DOHH2 (cell line): ENCODE data around the gene RFC3.

Source experiments
- EZH2phosphoT487 ChIP-seq: fragments of 200-600 bp; sonication (generic); IDR thresholded peaks from 2 replicates; pipeline ENCODE4 v1.6.1; 2017; ENCODE audit warnings: borderline replicate concordance, mild to moderate bottlenecking, antibody characterized with exemption, low read length, moderate library complexity, mixed read lengths
- TF ChIP-seq, protein P1 (sequence below): fragments of 200-600 bp; sonication (generic); IDR thresholded peaks from one replicate; pipeline ENCODE4 v1.5.1; 2014; ENCODE audit warnings: antibody characterized with exemption, mild to moderate bottlenecking, low read depth, low read length; ENCODE audit not compliant: poor library complexity, severe bottlenecking

- TF ChIP-seq, protein P1, sequence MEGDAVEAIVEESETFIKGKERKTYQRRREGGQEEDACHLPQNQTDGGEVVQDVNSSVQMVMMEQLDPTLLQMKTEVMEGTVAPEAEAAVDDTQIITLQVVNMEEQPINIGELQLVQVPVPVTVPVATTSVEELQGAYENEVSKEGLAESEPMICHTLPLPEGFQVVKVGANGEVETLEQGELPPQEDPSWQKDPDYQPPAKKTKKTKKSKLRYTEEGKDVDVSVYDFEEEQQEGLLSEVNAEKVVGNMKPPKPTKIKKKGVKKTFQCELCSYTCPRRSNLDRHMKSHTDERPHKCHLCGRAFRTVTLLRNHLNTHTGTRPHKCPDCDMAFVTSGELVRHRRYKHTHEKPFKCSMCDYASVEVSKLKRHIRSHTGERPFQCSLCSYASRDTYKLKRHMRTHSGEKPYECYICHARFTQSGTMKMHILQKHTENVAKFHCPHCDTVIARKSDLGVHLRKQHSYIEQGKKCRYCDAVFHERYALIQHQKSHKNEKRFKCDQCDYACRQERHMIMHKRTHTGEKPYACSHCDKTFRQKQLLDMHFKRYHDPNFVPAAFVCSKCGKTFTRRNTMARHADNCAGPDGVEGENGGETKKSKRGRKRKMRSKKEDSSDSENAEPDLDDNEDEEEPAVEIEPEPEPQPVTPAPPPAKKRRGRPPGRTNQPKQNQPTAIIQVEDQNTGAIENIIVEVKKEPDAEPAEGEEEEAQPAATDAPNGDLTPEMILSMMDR, result no peak
- no peak for TF ChIP-seq EZH2phosphoT487
Observed at GRCh38 chr13:33825083-33825482, 7.1 kb downstream of the RFC3 start.
